DND-41 (cell line): Measurements from ENCODE around the gene CREG2.

Experiments
- ATAC-seq: fragments of 200-7000 bp; cut with Tn5 transposase; 3 replicates; pipeline ENCODE4 v1.9.1; 2021; ENCODE audit warnings: low read depth; ENCODE audit not compliant: insufficient read depth
- DNase-seq: peaks from one replicate; pipeline ENCODE4 v3.0.0-alpha.2; 2020
- H2AFZ ChIP-seq: 2 replicates; pipeline ENCODE4 v1.6.0; 2012; ENCODE audit warnings: low read depth, low read length
- H3K27ac ChIP-seq: 2 replicates; pipeline ENCODE4 v1.5.1; 2012; ENCODE audit warnings: low read length, inconsistent platforms
- H3K27me3 ChIP-seq: fragments of 200-600 bp; sonication (generic); 2 replicates; pipeline ENCODE4 v1.6.0; 2012; ENCODE audit warnings: low read length, mild to moderate bottlenecking, inconsistent platforms; ENCODE audit not compliant: insufficient read depth, poor library complexity
- H3K36me3 ChIP-seq: 2 replicates; pipeline ENCODE4 v1.5.1; 2012; ENCODE audit warnings: low read length, inconsistent platforms; ENCODE audit not compliant: insufficient read depth
- H3K4me1 ChIP-seq: 2 replicates; pipeline ENCODE4 v1.5.1; 2012; ENCODE audit warnings: mild to moderate bottlenecking, low read length; ENCODE audit not compliant: insufficient read depth
- H3K4me2 ChIP-seq: 2 replicates; pipeline ENCODE4 v1.6.0; 2012; ENCODE audit warnings: mild to moderate bottlenecking, moderate library complexity, low read length, inconsistent platforms; ENCODE audit not compliant: insufficient read depth
- H3K4me3 ChIP-seq, 2 experiments: fragments of 200-600 bp in 1 of 2; shearing (Covaris generic) in 1 of 2; 2 replicates each; pipeline ENCODE4 v1.5.1; 2012 to 2016; ENCODE audit warnings: inconsistent platforms in 2 of 2, low read length in 2 of 2, mild to moderate bottlenecking in 2 of 2, low read depth in 1 of 2, moderate library complexity in 1 of 2
- H3K79me2 ChIP-seq: 2 replicates; pipeline ENCODE4 v1.6.0; 2012; ENCODE audit warnings: low read length, inconsistent platforms; ENCODE audit not compliant: insufficient read depth
- H3K9ac ChIP-seq: 2 replicates; pipeline ENCODE4 v1.6.0; 2012; ENCODE audit warnings: low read depth, mild to moderate bottlenecking, inconsistent platforms, low read length, moderate library complexity
- H3K9me3 ChIP-seq: 2 replicates; pipeline ENCODE4 v1.5.1; 2012; ENCODE audit warnings: low read length, moderate library complexity, mild to moderate bottlenecking, inconsistent platforms; ENCODE audit not compliant: insufficient read depth, severe bottlenecking
- H4K20me1 ChIP-seq: 2 replicates; pipeline ENCODE4 v1.6.0; 2012; ENCODE audit warnings: low read length; ENCODE audit not compliant: insufficient read depth
- CTCF ChIP-seq: IDR thresholded peaks from 2 replicates; pipeline ENCODE4 v1.5.1; 2012; ENCODE audit warnings: borderline replicate concordance, low read length, moderate library complexity, mild to moderate bottlenecking; ENCODE audit not compliant: poor library complexity, severe bottlenecking; ENCODE audit errors: extremely low read depth
- EZH2 ChIP-seq: IDR thresholded peaks from 3 replicates; pipeline ENCODE4 v1.6.1; 2012; ENCODE audit warnings: borderline replicate concordance, low read depth, mild to moderate bottlenecking, moderate library complexity, low read length, inconsistent platforms; ENCODE audit not compliant: severe bottlenecking

The CREG2 gene

GRCh38 chr2:101305492-101306078 lies 81.7 kb downstream of the CREG2 start:
- Histone ChIP-seq H3K4me1 (peaks cover 74% of the 10 kb centered on the region), H4K20me1 (peaks cover 50% of the 10 kb centered on the region), H3K79me2 (peaks cover 81% of the 10 kb centered on the region), H3K9me3 (no peaks in the 10 kb centered on the region), H3K9ac (peak overlapping the region; percentile 92; the same call in 1 of the 2 replicates), H3K27ac (peak overlapping the region; percentile 17), H3K4me2 (peak overlapping the region; percentile 75), H3K27me3 (no peaks in the 10 kb centered on the region), H2AFZ (no peak overlapping the region), H3K4me3 (peak overlapping the region in 1 of 2 experiments; percentile 74; a peak in 2 of 4 replicates), H3K36me3 (peaks cover 41% of the 10 kb centered on the region)
- no peak for DNase-seq
- ATAC-seq = no peak
- TF ChIP-seq CTCF = no peak

- Histone ChIP-seq H3K4me2 (peak overlapping the region; percentile 75), H3K36me3 (peaks cover 46% of the 10 kb centered on the region), H3K27me3 (no peaks in the 10 kb centered on the region), H3K4me3 (peak overlapping the region in 1 of 2 experiments; percentile 74; a peak in 1 of 4 replicates), H3K9ac (peak overlapping the region; percentile 92; the same call in 1 of the 2 replicates), H2AFZ (no peak overlapping the region), H4K20me1 (peaks cover 56% of the 10 kb centered on the region), H3K27ac (peak overlapping the region; percentile 16), H3K4me1 (peaks cover 69% of the 10 kb centered on the region), H3K79me2 (peaks cover 87% of the 10 kb centered on the region), H3K9me3 (no peaks in the 10 kb centered on the region)
- ATAC-seq (no peak), DNase-seq (no peak)
- TF ChIP-seq CTCF (no peak), EZH2 (no peak)
Observed at GRCh38 chr2:101305035-101305434, 82.3 kb downstream of the CREG2 start.

- TF ChIP-seq EZH2 (no peak), CTCF (no peak)
- H3K9ac ChIP-seq = no peak overlapping the region
- H3K79me2 ChIP-seq = peaks cover 99% of the 10 kb centered on the region
- peaks cover 66% of the 10 kb centered on the region for H4K20me1 ChIP-seq
- no peak overlapping the region for H3K27ac ChIP-seq
- no peak overlapping the region for H3K4me3 ChIP-seq
- no peak for ATAC-seq
- no peak overlapping the region for H2AFZ ChIP-seq
- no peaks in the 10 kb centered on the region for H3K9me3 ChIP-seq
- H3K4me1 ChIP-seq = peaks cover 60% of the 10 kb centered on the region
- no peak for DNase-seq
- peaks cover 47% of the 10 kb centered on the region for H3K36me3 ChIP-seq
- no peaks in the 10 kb centered on the region for H3K27me3 ChIP-seq
- H3K4me2 ChIP-seq = peak overlapping the region; percentile 49
Observed at GRCh38 chr2:101303688-101304087, 83.6 kb downstream of the CREG2 start.
